HG03575 (cell line): ENCODE measurements around the gene GCLM.
"Not testable (repeated sequence)": the region's sequence is repeated elsewhere in the genome, so short reads cannot be mapped to it uniquely, and the experiment has no call there.

Experiments used
- ATAC-seq: cut with Tn5 transposase; IDR thresholded peaks from one replicate; pipeline ENCODE4 v1.9.1; 2021; ENCODE audit not compliant: unreplicated experiment, insufficient number of reproducible peaks, low FRiP score; ENCODE audit errors: extremely low read depth

GCLM gene

GRCh38 chr1:93900723-93901504 lies 8.3 kb downstream of the GCLM start:
- ATAC-seq: no peak

- ATAC-seq: no peak
These were observed 9.6 kb downstream of the GCLM start for GRCh38 chr1:93899543-93900207.

- no peak for ATAC-seq
These were observed 20.3 kb downstream of the GCLM start for GRCh38 chr1:93888900-93889299.

GRCh38 chr1:93882269-93882668 lies 27.0 kb downstream of the GCLM start:
- no peak for ATAC-seq

- ATAC-seq: no peak
These were observed 28.5 kb downstream of the GCLM start for GRCh38 chr1:93880731-93881130.

GRCh38 chr1:93878889-93879586 lies 30.2 kb downstream of the GCLM start, which contains the start of gene DNTTIP2:
TSS of gene DNTTIP2 (minus strand) at chr1:93879206. CDS start at chr1:93879148, 58 bp downstream.
- peak; percentile 71 for ATAC-seq

- ATAC-seq: no peak
These were observed 30.7 kb downstream of the GCLM start for GRCh38 chr1:93878501-93878888.

- no peak for ATAC-seq
These were observed 31.7 kb downstream of the GCLM start for GRCh38 chr1:93877529-93877928.

- ATAC-seq: no peak
These were observed 33.0 kb downstream of the GCLM start for GRCh38 chr1:93876244-93876643.

GRCh38 chr1:93874025-93874651 lies 35.1 kb downstream of the GCLM start:
- no peak for ATAC-seq

GRCh38 chr1:93871366-93871765 lies 37.9 kb downstream of the GCLM start:
- no peak for ATAC-seq

GRCh38 chr1:93869653-93870052 lies 39.6 kb downstream of the GCLM start:
- ATAC-seq: no peak

- ATAC-seq: not testable (repeated sequence)
These were observed 40.7 kb downstream of the GCLM start for GRCh38 chr1:93868492-93868891.

- ATAC-seq: no peak
These were observed 44.0 kb downstream of the GCLM start for GRCh38 chr1:93865253-93865652.

- no peak for ATAC-seq
These were observed 45.1 kb downstream of the GCLM start for GRCh38 chr1:93864175-93864574.

- ATAC-seq: not testable (repeated sequence)
These were observed 51.6 kb downstream of the GCLM start for GRCh38 chr1:93857653-93858052.

- not testable (repeated sequence) for ATAC-seq
These were observed 53.2 kb downstream of the GCLM start for GRCh38 chr1:93855983-93856382.

GRCh38 chr1:93853940-93854339 lies 55.3 kb downstream of the GCLM start:
- ATAC-seq: no peak

GRCh38 chr1:93851878-93852277 lies 57.4 kb downstream of the GCLM start:
- no peak for ATAC-seq
